Coronary artery (tissue), 2 donors: ENCODE results near the gene ACBD6.
A peak's percentile ranks its signal among the peaks of the same experiment; 100 is the strongest.

Experiments used
- DNase-seq: peaks from one replicate; pipeline ENCODE4 v3.0.0-alpha.2; 2017; ENCODE audit warnings: low spot score
- H3K27ac ChIP-seq, 2 donors: fragments of 200-600 bp; sonication (generic); one replicate each; pipeline ENCODE4 v1.5.1; 2016 to 2019
- H3K4me3 ChIP-seq: fragments of 200-600 bp; sonication (generic); 2 replicates; pipeline ENCODE4 v1.5.1; 2016; ENCODE audit warnings: mild to moderate bottlenecking, moderate library complexity
- CTCF ChIP-seq: fragments of 200-600 bp; sonication (generic); IDR thresholded peaks from one replicate; pipeline ENCODE4 v1.5.1; 2019; ENCODE audit warnings: antibody characterized with exemption

ACBD6 gene

GRCh38 chr1:180542838-180543145 lies 40.4 kb upstream of the ACBD6 start:
- Histone ChIP-seq H3K4me3 (no peak overlapping the region), H3K27ac (peak overlapping the region in 1 of 2 donors; percentile 67)
- DNase-seq, result no peak
- TF ChIP-seq CTCF, result no peak

- Histone ChIP-seq H3K27ac (peak overlapping the region in 1 of 2 donors; percentile 67), H3K4me3 (no peak overlapping the region)
- TF ChIP-seq CTCF, result no peak
- DNase-seq, result no peak
Observed at GRCh38 chr1:180542113-180542837, 39.9 kb upstream of the ACBD6 start.

GRCh38 chr1:180540697-180541594 lies 38.6 kb upstream of the ACBD6 start:
- Histone ChIP-seq H3K4me3 (no peak overlapping the region), H3K27ac (peak overlapping the region in 1 of 2 donors; percentile 41)
- no peak for TF ChIP-seq CTCF
- DNase-seq, result no peak

DNA sequence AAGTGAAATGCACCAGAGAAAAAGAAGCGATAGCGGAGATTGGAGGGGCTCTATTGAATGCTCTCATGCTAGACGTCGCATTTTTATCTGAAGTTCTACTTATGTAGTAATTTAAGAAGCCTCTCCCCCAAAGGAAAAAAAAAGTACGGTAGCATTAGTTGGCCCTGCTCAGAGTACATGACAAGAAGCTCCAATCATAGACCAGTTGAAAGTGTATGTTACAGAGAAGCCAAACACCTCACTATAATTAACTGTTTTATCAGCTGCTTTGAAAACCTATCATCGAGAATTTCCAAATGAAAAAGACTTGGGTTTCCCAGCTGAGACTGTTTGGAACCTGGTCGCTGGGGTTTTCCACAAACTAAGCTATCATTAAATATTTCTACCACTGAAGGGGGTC lies 36.8 kb upstream of the ACBD6 start:
- no peak for TF ChIP-seq CTCF
- no peak overlapping the region for H3K27ac ChIP-seq
- no peak for DNase-seq
- H3K4me3 ChIP-seq, result no peak overlapping the region

DNA sequence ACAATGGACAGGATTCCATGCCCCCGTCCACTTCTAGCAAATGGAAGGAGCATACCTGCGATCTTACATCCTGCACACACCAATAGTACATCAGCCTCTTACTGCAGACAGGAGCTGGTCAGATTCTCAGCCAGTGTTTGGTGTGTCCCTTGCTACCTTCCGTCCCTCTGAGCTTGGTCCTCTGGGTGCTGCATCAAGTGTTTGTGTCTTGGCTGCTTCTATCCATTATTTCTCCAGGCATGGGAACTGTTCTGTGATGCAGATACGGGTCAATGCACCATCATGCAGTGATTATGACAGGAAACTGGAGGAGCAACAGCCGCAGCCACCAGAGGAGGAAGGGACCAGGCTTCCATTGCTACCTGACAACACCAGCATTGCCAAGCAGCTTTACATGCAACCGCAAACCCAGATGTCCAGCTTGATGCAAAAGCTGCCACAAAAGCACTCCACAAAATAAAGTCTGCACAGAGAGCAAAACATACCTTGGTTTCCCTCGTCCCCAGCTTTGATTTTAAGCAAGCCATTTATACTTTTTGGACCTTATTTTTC lies 34.5 kb upstream of the ACBD6 start:
- DNase-seq, result no peak
- Histone ChIP-seq H3K4me3 (no peak overlapping the region), H3K27ac (no peak overlapping the region)
- no peak for TF ChIP-seq CTCF

DNA sequence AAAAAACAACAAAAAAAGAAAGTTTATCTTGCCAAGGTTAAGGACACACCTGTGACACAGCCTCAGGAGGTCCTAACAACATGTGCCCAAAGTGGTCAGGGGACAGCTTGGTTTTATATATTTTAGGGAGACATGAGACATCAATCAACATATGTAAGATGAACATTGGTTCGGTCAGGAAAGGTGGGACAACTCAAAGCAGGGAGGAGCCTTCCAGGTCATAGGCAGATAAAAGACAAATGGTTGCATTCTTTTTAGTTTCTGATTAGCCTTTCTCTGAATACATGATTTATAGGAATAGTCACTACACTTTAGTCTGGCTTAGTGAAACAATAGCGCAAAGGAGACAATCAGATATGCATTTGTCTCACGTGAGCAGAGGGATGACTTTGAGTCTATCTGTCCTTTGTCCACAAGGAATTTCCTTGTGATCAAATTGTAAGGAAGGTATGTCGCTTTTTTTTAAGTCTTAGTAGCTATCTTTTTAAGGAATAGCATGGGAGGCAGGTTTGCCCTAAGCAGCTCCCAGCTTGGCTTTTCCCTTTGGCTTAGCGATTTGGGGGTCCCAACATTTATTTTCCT lies 33.1 kb upstream of the ACBD6 start:
- TF ChIP-seq CTCF, result no peak
- DNase-seq, result no peak
- no peak overlapping the region for H3K27ac ChIP-seq
- H3K4me3 ChIP-seq, result no peak overlapping the region
